Naive thymus-derived CD4-positive, alpha-beta T cell (primary cell): ENCODE measurements around the gene DHCR24. TPM values are rescaled to one million over a fixed set of nuclear protein-coding genes. Genes with fewer than 3 reads are reported as not detected.

Source experiments
- ATAC-seq: fragments of 150-1000 bp; cut with Tn5 transposase; 2 replicates; pipeline ENCODE4 v1.10.0; 2021; ENCODE audit warnings: mild to moderate bottlenecking, moderate library complexity
- CTCF ChIA-PET: fragments of 350-600 bp; sonication (Branson Sonifier 250); formaldehyde crosslinking; loops from one replicate; lab custom pipeline; 2021; ENCODE audit warnings: antibody characterized with exemption; lab: Charles Lee
- POLR2A ChIA-PET: fragments of 350-600 bp; sonication (Branson Sonifier 250); formaldehyde crosslinking; loops from one replicate; lab custom pipeline; 2021; ENCODE audit warnings: antibody characterized with exemption, inconsistent platforms; lab: Charles Lee
- DNase-seq, 9 donors: peaks; one replicate each; pipeline versions ENCODE4 v3.0.0 to v3.0.0-alpha.2; 2020 to 2022; ENCODE audit warnings: mixed read lengths in 1 of 9
- H3K27ac ChIP-seq: one replicate; pipeline ENCODE4 v1.7.0; 2013; ENCODE audit warnings: mild to moderate bottlenecking, low read depth, low read length, moderate library complexity
- H3K27me3 ChIP-seq, 2 donors: one replicate each; pipeline ENCODE4 v1.7.0; 2013; ENCODE audit warnings: low read length in 2 of 2, mild to moderate bottlenecking in 2 of 2, moderate library complexity in 2 of 2; ENCODE audit not compliant: control insufficient read depth in 2 of 2, insufficient read depth in 2 of 2
- H3K36me3 ChIP-seq, 3 experiments: 1 replicate in 2 of 3; 2 replicates in 1 of 3; pipeline ENCODE4 v1.7.0; 2013; ENCODE audit warnings: low read length in 3 of 3, mild to moderate bottlenecking in 3 of 3, moderate library complexity in 1 of 3; ENCODE audit not compliant: insufficient read depth in 3 of 3, control insufficient read depth in 2 of 3
- H3K4me1 ChIP-seq, 2 donors: one replicate each; pipeline ENCODE4 v1.7.0; 2013; ENCODE audit warnings: low read length in 2 of 2, mild to moderate bottlenecking in 2 of 2, moderate library complexity in 1 of 2; ENCODE audit not compliant: control insufficient read depth in 2 of 2, insufficient read depth in 2 of 2
- H3K4me3 ChIP-seq: 2 replicates; pipeline ENCODE4 v1.7.0; 2013; ENCODE audit warnings: mild to moderate bottlenecking, low read length
- H3K9me3 ChIP-seq, 3 experiments: 1 replicate in 2 of 3; 2 replicates in 1 of 3; pipeline ENCODE4 v1.7.0; 2013; ENCODE audit warnings: low read length in 3 of 3; ENCODE audit not compliant: control insufficient read depth in 2 of 3
- H3K27ac Mint-ChIP-seq, 9 donors: one replicate each; pipeline ENCODE4 v1.8.0; 2020 to 2022; ENCODE audit warnings: mixed read lengths in 9 of 9, mild to moderate bottlenecking in 8 of 9, moderate library complexity in 5 of 9, inconsistent platforms in 2 of 9
- H3K27me3 Mint-ChIP-seq, 5 donors: one replicate each; pipeline ENCODE4 v1.8.0; 2021 to 2022; ENCODE audit warnings: mixed read lengths in 5 of 5, mild to moderate bottlenecking in 1 of 5
- H3K36me3 Mint-ChIP-seq, 5 donors: one replicate each; pipeline ENCODE4 v1.8.0; 2020 to 2022; ENCODE audit warnings: mixed read lengths in 5 of 5, mild to moderate bottlenecking in 3 of 5, inconsistent platforms in 1 of 5
- H3K4me1 Mint-ChIP-seq, 7 donors: one replicate each; pipeline ENCODE4 v1.8.0; 2020 to 2022; ENCODE audit warnings: mixed read lengths in 7 of 7, mild to moderate bottlenecking in 3 of 7, inconsistent platforms in 1 of 7
- H3K4me3 Mint-ChIP-seq, 10 donors: one replicate each; pipeline ENCODE4 v1.8.0; 2020 to 2022; ENCODE audit warnings: mild to moderate bottlenecking in 10 of 10, mixed read lengths in 10 of 10, moderate library complexity in 6 of 10, inconsistent platforms in 2 of 10
- H3K9me3 Mint-ChIP-seq, 11 donors: one replicate each; pipeline ENCODE4 v1.8.0; 2020 to 2022; ENCODE audit warnings: mixed read lengths in 11 of 11, mild to moderate bottlenecking in 4 of 11, inconsistent platforms in 1 of 11, moderate library complexity in 1 of 11
- intact Hi-C, 2 donors: fragments of 100-400 bp; cut with micrococcal nuclease; formaldehyde crosslinking; loops; one replicate each; pipeline ENCODE4 v1.15.1; 2023
- polyA plus RNA-seq, 2 donors: library from polyadenylated mRNA; unstranded; fragments of 300-500 nt; fragmentation: Illumina TruSeq; gene quantifications; one replicate each; pipeline ENCODE4 v1.2.3, GENCODE V29; 2021
- total RNA-seq, 6 experiments: library from RNA in 5 of 6; stranded (reverse) in 5 of 6; gene quantifications; 1 replicate in 5 of 6; 2 replicates in 1 of 6; pipeline ENCODE4 v1.2.3 and lab custom pipeline; 2021 to 2026

The DHCR24 gene
- total and polyA plus RNA-seq, 7 experiments from 2014 or later: 2.7 to 103 (median 8.3) TPM

DNA sequence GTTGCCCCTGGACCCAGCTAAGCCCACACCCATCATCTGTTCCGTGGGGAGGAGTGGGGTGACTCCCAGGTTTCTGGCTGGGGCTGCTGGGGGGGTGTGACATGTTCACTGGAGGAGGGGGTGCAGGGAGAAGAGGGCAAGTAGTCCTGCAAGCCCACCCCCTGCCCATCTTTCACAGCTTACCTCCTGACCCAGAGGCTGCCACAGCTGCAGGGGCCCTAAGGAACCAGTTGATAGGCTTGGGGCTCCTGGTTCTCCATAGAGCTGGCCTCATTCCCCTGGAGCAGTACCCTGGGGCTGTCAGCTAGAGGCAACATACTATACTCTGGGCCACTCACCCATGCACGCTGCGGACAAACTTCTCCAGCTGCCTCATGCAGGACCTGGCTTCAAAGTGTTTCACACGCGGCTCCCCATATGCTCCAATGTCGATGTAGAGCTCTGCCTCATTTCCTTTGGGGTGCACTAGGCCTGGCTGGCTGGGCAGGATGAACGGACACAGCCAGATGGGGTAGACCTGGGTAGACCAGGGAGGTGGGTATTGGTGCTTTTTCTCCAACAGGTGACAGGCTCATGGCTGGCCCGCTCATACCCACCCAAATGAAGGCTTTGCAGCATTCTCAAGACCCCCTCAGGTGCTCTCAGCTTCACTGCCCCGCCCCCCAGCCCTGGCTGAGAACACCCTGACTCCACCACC, 33.8 kb downstream of the DHCR24 start:
- H3K4me3 Mint-ChIP-seq: no peak overlapping the region
- H3K27me3 ChIP-seq: no peaks in the 10 kb centered on the region
- no peak overlapping the region for H3K27ac ChIP-seq
- DNase-seq (no peak), ATAC-seq (no peak)
- H3K36me3 Mint-ChIP-seq: peaks cover 0 to 61% (median 6%) of the 10 kb centered on the region in 5 donors
- no peak overlapping the region for H3K4me3 ChIP-seq
- H3K36me3 ChIP-seq: peaks cover 0 to 37% (median 0%) of the 10 kb centered on the region in 3 experiments
- intact Hi-C loops: no loop called here
- H3K9me3 Mint-ChIP-seq: no peaks in the 10 kb centered on the region
- ChIA-PET POLR2A (no interaction called here), CTCF (no interaction called here)
- H3K4me1 Mint-ChIP-seq: peaks cover 0 to 3% (median 0%) of the 10 kb centered on the region in 7 donors
- H3K9me3 ChIP-seq: no peaks in the 10 kb centered on the region
- H3K27ac Mint-ChIP-seq: no peak overlapping the region
- H3K27me3 Mint-ChIP-seq: no peaks in the 10 kb centered on the region
- H3K4me1 ChIP-seq: no peaks in the 10 kb centered on the region

GRCh38 chr1:54851936-54852524, 35.0 kb downstream of the DHCR24 start:
- ChIA-PET CTCF (no interaction called here), POLR2A (no interaction called here)
- ATAC-seq (no peak), DNase-seq (no peak)
- peaks cover 0 to 63% (median 10%) of the 10 kb centered on the region in 5 donors for H3K36me3 Mint-ChIP-seq
- H3K27ac Mint-ChIP-seq: no peak overlapping the region
- H3K4me1 Mint-ChIP-seq: no peaks in the 10 kb centered on the region
- Histone ChIP-seq H3K36me3 (peaks cover 0 to 37% (median 0%) of the 10 kb centered on the region in 3 experiments), H3K4me3 (no peak overlapping the region), H3K4me1 (no peaks in the 10 kb centered on the region), H3K9me3 (no peaks in the 10 kb centered on the region), H3K27ac (no peak overlapping the region), H3K27me3 (no peaks in the 10 kb centered on the region)
- peaks cover 0 to 3% (median 0%) of the 10 kb centered on the region in 11 donors for H3K9me3 Mint-ChIP-seq
- H3K27me3 Mint-ChIP-seq: no peaks in the 10 kb centered on the region
- H3K4me3 Mint-ChIP-seq: no peak overlapping the region
- intact Hi-C loops: no loop called here

DNA sequence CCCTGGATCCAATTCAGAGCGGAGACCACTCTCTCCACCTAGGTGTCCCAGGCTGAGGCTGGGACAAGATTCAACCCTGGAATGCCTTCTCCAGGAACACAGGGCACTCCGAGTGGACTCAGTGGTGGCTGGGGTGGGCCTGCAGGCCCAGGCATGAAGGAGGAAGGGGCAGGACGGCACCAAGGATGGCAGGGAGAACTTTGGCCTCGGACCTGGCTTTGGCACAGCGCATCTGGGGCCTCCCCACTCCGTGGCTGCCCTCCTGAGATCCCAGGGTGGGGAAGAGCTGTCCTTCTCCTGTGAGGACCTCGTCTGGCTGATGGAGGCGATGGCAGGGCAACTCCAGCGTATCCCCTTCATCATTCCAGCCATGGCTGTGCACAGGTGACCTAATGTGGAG, 35.6 kb downstream of the DHCR24 start:
- Histone ChIP-seq H3K4me1 (no peaks in the 10 kb centered on the region), H3K27ac (no peak overlapping the region), H3K4me3 (no peak overlapping the region), H3K27me3 (no peaks in the 10 kb centered on the region), H3K9me3 (no peaks in the 10 kb centered on the region), H3K36me3 (peaks cover 0 to 37% (median 0%) of the 10 kb centered on the region in 3 experiments)
- H3K4me3 Mint-ChIP-seq: no peak overlapping the region
- peaks cover 0 to 3% (median 0%) of the 10 kb centered on the region in 11 donors for H3K9me3 Mint-ChIP-seq
- H3K27ac Mint-ChIP-seq: no peak overlapping the region
- no peak for ATAC-seq
- POLR2A ChIA-PET: no interaction called here
- CTCF ChIA-PET: no interaction called here
- intact Hi-C loops: no loop called here
- H3K36me3 Mint-ChIP-seq: peaks cover 0 to 61% (median 10%) of the 10 kb centered on the region in 5 donors
- H3K4me1 Mint-ChIP-seq: no peaks in the 10 kb centered on the region
- H3K27me3 Mint-ChIP-seq: no peaks in the 10 kb centered on the region
- no peak for DNase-seq

- peaks cover 0 to 61% (median 10%) of the 10 kb centered on the region in 5 donors for H3K36me3 Mint-ChIP-seq
- H3K4me1 Mint-ChIP-seq: no peaks in the 10 kb centered on the region
- H3K27me3 Mint-ChIP-seq: no peaks in the 10 kb centered on the region
- H3K27ac Mint-ChIP-seq: no peak overlapping the region
- intact Hi-C loops: no loop called here
- Histone ChIP-seq H3K9me3 (no peaks in the 10 kb centered on the region), H3K4me1 (no peaks in the 10 kb centered on the region), H3K27me3 (no peaks in the 10 kb centered on the region), H3K4me3 (no peak overlapping the region), H3K36me3 (peaks cover 0 to 37% (median 0%) of the 10 kb centered on the region in 3 experiments), H3K27ac (no peak overlapping the region)
- ATAC-seq (peak; percentile 38), DNase-seq (no peak)
- ChIA-PET CTCF (no interaction called here), POLR2A (no interaction called here)
- H3K4me3 Mint-ChIP-seq: no peak overlapping the region
- peaks cover 0 to 3% (median 0%) of the 10 kb centered on the region in 11 donors for H3K9me3 Mint-ChIP-seq
Observed at GRCh38 chr1:54850737-54851136, 36.3 kb downstream of the DHCR24 start.

DNA sequence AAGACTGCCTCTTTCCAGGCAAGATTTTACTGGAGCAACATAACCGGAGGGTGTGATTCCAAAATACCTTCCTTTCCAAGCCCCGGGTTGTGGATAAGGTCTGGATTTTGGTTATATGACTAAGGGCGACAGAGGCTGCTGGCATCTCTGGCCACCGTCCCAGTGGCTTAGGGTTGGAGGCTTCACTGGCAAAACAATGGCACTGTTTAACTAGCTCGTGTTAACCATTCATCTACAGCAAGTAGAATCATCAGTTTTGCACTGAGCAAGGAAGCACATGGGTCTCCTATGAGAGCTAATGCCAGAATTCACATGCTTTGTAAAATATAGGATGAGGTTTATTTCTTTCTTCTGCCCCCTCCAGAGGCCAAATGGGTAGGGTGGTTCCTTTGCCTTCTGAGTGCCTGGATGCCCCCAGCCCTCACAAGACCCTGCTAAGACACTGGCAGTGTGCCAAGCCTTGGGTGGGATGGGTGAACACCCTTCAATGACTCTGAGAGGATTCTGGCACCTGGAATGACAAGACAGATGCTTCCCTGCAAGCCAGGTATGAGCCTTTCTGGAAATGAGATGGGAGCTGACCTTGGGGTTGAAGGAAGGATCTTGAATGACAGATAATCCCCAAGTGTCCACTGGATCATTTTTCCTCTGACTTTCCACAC, 36.8 kb downstream of the DHCR24 start:
- H3K27ac ChIP-seq: no peak overlapping the region
- H3K4me3 ChIP-seq: no peak overlapping the region
- H3K9me3 Mint-ChIP-seq: peaks cover 0 to 3% (median 0%) of the 10 kb centered on the region in 11 donors
- no peaks in the 10 kb centered on the region for H3K27me3 ChIP-seq
- no peaks in the 10 kb centered on the region for H3K4me1 Mint-ChIP-seq
- DNase-seq (no peak), ATAC-seq (no peak)
- H3K27ac Mint-ChIP-seq: no peak overlapping the region
- peaks cover 0 to 37% (median 0%) of the 10 kb centered on the region in 3 experiments for H3K36me3 ChIP-seq
- intact Hi-C loops: no loop called here
- no peaks in the 10 kb centered on the region for H3K9me3 ChIP-seq
- no peak overlapping the region for H3K4me3 Mint-ChIP-seq
- H3K27me3 Mint-ChIP-seq: no peaks in the 10 kb centered on the region
- peaks cover 0 to 61% (median 10%) of the 10 kb centered on the region in 5 donors for H3K36me3 Mint-ChIP-seq
- H3K4me1 ChIP-seq: no peaks in the 10 kb centered on the region
- ChIA-PET POLR2A (no interaction called here), CTCF (no interaction called here)

DNA sequence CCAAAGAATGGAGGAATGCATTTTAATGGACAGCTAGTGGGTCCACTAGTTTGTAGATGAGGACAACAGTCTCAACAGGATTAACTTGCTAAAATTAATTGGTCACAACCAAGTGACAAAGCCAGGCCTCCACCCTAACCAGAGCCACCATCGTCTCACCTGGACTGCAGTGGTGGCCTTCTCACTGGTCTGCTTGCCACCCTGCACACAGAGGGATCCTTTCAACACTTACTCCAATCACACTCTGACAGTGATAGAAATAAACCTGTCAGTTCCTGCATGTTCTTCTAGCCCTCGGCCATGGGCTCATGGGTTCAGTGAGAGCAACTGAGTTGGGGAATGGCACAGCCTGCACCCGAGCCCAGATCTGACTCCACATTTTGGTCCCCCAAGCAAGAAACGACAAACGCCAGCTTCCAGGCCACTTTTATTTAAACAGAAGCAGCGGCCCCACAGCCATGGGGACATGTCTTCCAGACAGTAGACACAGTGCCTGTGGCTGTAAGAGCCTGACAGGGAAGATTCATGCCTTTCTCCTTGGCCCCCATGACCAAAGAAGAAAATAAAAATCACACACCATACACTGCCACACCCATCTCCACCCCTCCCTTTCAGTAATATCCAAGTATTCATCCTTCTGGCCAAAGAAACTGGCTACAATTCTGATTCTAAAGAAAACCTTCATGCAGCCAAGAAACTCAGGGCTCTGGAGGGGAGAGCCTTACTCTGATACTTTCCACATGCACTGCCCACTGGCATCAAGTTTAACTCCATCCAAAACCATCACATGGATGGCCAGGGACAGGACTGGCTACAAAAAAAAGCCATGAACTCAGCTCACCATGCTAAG, 37.6 kb downstream of the DHCR24 start:
- peaks cover 0 to 3% (median 0%) of the 10 kb centered on the region in 11 donors for H3K9me3 Mint-ChIP-seq
- no peak overlapping the region for H3K4me3 Mint-ChIP-seq
- ChIA-PET POLR2A (no interaction called here), CTCF (no interaction called here)
- H3K27me3 ChIP-seq: no peaks in the 10 kb centered on the region
- no peaks in the 10 kb centered on the region for H3K27me3 Mint-ChIP-seq
- ATAC-seq: no peak
- peaks cover 0 to 37% (median 0%) of the 10 kb centered on the region in 3 experiments for H3K36me3 ChIP-seq
- no peak overlapping the region for H3K27ac ChIP-seq
- intact Hi-C loops: no loop called here
- no peak for DNase-seq
- H3K4me3 ChIP-seq: no peak overlapping the region
- H3K27ac Mint-ChIP-seq: no peak overlapping the region
- no peaks in the 10 kb centered on the region for H3K9me3 ChIP-seq
- H3K36me3 Mint-ChIP-seq: peaks cover 0 to 56% (median 10%) of the 10 kb centered on the region in 5 donors
- no peaks in the 10 kb centered on the region for H3K4me1 Mint-ChIP-seq
- no peaks in the 10 kb centered on the region for H3K4me1 ChIP-seq
